HCT116 (cell line): Measurements from ENCODE around the gene NAV1.

Source experiments
- EGR1 ChIP-seq: IDR thresholded peaks from 2 replicates; pipeline ENCODE4 v1.6.1; 2012; ENCODE audit warnings: low read depth
- EZH2 ChIP-seq: fragments of 200-600 bp; sonication (generic); IDR thresholded peaks from 2 replicates; pipeline ENCODE4 v1.6.1; 2017; ENCODE audit warnings: antibody characterized with exemption, mixed run types
- EZH2phosphoT487 ChIP-seq: fragments of 200-600 bp; IDR thresholded peaks from 2 replicates; pipeline ENCODE4 v1.6.1; 2018; ENCODE audit warnings: antibody characterized with exemption, borderline replicate concordance
- FOSL1 ChIP-seq: IDR thresholded peaks from 2 replicates; pipeline ENCODE4 v1.6.1; 2012; ENCODE audit warnings: low read depth
- POLR2A ChIP-seq: IDR thresholded peaks from 2 replicates; pipeline ENCODE4 v1.7.0; 2011; ENCODE audit warnings: borderline replicate concordance; ENCODE audit not compliant: insufficient read depth, insufficient read length; ENCODE audit errors: extremely low read depth
- RAD21 ChIP-seq: IDR thresholded peaks from 2 replicates; pipeline ENCODE4 v1.6.1; 2012; ENCODE audit warnings: low read depth, mild to moderate bottlenecking
- SIN3A ChIP-seq: IDR thresholded peaks from 2 replicates; pipeline ENCODE4 v1.6.1; 2012; ENCODE audit warnings: low read depth
- SP1 ChIP-seq: IDR thresholded peaks from 2 replicates; pipeline ENCODE4 v1.6.1; 2012; ENCODE audit warnings: low read depth
- ZNF274 ChIP-seq: fragments of 200-500 bp; sonication (Bioruptor generic); IDR thresholded peaks from 2 replicates; pipeline ENCODE4 v1.6.1; 2014; ENCODE audit warnings: mild to moderate bottlenecking, low read depth, low read length, inconsistent platforms
- TF ChIP-seq, protein P1 (sequence below), 3 experiments: fragments of 200-600 bp in 1 of 3; sonication (generic) in 1 of 3; IDR thresholded peaks in 2 of 3; conservative IDR thresholded peaks in 1 of 3; 2 replicates each; pipeline ENCODE4 v1.5.1; 2012 to 2017; ENCODE audit warnings: low read depth in 2 of 3, low read length in 2 of 3, antibody characterized with exemption in 1 of 3, borderline replicate concordance in 1 of 3, control low read depth in 1 of 3, mild to moderate bottlenecking in 1 of 3, mixed read lengths in 1 of 3, mixed run types in 1 of 3, moderate library complexity in 1 of 3; ENCODE audit not compliant: insufficient read depth in 1 of 3

DNA sequence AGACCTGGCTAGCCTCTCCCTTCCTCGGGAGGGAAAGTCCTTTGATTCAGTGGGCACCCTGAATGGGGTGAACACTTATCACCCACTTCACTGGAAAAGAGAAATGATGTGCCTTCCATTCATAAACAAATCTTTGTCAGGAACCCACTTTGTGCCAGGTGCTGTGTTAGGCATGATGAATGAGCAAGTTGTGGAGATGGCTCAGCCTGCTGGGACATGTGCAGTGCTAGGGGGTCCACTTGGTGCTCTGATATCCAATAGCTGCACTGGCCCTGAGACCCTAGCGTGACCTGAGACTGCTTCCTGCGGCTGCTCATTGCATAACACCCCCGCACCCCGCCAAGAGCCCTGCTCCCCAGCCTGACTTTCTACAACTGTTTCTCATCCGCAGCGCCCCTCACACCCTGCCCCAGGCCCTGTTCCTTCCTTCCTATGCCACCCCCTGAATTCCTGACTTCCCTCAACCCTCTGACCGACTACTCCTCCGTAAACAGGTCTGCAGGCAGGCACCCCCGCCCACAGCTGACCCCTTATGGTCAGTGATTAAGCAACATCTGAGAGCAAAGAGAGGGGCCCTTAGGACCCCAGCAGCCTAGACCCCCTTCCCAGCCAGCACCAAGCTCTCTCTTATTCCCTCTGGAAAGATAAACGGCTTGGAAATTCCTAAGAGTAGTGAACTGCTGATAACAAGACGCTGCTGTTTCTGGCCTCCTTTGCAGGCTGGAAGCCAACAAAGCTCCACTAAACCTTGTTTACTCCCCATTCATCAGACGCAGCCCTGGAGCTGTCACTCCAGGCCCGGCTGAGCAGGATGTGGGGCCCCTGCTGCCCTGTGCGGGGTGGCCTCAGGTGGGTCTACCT, 44.9 kb upstream of the NAV1 start:
- TF ChIP-seq SP1 (no peak), FOSL1 (no peak), EZH2 (no peak), SIN3A (no peak), POLR2A (no peak), ZNF274 (no peak), RAD21 (no peak), EZH2phosphoT487 (no peak), EGR1 (no peak)
- TF ChIP-seq, protein P1, sequence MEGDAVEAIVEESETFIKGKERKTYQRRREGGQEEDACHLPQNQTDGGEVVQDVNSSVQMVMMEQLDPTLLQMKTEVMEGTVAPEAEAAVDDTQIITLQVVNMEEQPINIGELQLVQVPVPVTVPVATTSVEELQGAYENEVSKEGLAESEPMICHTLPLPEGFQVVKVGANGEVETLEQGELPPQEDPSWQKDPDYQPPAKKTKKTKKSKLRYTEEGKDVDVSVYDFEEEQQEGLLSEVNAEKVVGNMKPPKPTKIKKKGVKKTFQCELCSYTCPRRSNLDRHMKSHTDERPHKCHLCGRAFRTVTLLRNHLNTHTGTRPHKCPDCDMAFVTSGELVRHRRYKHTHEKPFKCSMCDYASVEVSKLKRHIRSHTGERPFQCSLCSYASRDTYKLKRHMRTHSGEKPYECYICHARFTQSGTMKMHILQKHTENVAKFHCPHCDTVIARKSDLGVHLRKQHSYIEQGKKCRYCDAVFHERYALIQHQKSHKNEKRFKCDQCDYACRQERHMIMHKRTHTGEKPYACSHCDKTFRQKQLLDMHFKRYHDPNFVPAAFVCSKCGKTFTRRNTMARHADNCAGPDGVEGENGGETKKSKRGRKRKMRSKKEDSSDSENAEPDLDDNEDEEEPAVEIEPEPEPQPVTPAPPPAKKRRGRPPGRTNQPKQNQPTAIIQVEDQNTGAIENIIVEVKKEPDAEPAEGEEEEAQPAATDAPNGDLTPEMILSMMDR (IDR thresholded peaks at IDR 0.05 in 2 of 3, conservative IDR thresholded peaks at IDR 0.05 in 1 of 3; ENCODE audit: borderline replicate concordance in 1 of 3, insufficient read depth in 1 of 3, low read depth in 2 of 3, low read length in 2 of 3), result no peak
